Measurements from ENCODE around the gene SESN1. TPM values are rescaled to one million over a fixed set of nuclear protein-coding genes. Genes with fewer than 3 reads are reported as not detected.

The SESN1 gene
- total RNA-seq, 6 experiments from 2014 or later: 8.7 to 17.1 (median 11.9) TPM

DNA sequence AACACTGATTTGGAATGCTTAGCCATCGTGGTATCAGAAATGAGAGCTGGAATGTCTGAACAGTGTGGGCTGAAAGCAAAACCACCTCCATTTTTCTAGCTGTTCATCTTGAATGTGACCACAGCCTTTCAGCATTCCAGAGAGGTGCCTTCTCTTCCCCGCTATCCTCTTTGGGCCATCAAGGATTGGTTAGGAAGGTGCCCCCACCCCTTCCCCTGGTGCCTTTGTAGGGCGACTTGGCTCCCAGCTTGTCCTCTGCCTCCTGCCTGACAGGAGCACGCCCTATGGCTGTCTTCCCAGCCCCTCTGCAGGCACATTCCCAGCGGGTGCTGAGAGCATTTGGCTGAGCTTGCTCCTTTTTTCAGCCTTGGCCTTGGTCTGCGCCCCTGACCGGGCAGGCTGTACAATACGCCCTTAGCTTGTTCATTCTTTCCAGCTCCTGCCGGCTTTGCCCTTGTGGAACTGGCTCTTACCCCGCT is 148.9 kb downstream of the SESN1 start:
- Histone ChIP-seq H3K4me1 (peaks cover 0 to 8% (median 0%) of the 10 kb centered on the region in 4 donors), H3K4me3 (no peak overlapping the region), H3K27ac (peak overlapping the region; percentile 18 to 42 (median 29)), H3K27me3 (no peaks in the 10 kb centered on the region), H3K36me3 (no peaks in the 10 kb centered on the region), H3K9me3 (no peaks in the 10 kb centered on the region)
- intact Hi-C loops (cut with DNase I): no loop called here
- TF ChIP-seq, protein P1, sequence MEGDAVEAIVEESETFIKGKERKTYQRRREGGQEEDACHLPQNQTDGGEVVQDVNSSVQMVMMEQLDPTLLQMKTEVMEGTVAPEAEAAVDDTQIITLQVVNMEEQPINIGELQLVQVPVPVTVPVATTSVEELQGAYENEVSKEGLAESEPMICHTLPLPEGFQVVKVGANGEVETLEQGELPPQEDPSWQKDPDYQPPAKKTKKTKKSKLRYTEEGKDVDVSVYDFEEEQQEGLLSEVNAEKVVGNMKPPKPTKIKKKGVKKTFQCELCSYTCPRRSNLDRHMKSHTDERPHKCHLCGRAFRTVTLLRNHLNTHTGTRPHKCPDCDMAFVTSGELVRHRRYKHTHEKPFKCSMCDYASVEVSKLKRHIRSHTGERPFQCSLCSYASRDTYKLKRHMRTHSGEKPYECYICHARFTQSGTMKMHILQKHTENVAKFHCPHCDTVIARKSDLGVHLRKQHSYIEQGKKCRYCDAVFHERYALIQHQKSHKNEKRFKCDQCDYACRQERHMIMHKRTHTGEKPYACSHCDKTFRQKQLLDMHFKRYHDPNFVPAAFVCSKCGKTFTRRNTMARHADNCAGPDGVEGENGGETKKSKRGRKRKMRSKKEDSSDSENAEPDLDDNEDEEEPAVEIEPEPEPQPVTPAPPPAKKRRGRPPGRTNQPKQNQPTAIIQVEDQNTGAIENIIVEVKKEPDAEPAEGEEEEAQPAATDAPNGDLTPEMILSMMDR (IDR thresholded peaks at IDR 0.05): no peak
- no peak for TF ChIP-seq POLR2A (IDR thresholded peaks at IDR 0.05)
- DNase-seq (peak; percentile 28 to 84 (median 66)), ATAC-seq (peak; percentile 18 to 63 (median 48))
- 73% methylated on average over 9 of the region's 10 CpGs for WGBS (ENCODE audit: insufficient coverage, low coverage, low lambda C conversion rate, missing lambda C conversion rate)

- peak; percentile 10 to 42 (median 21) for ATAC-seq
- 58% methylated on average over 12 of the region's 12 CpGs for WGBS (ENCODE audit: insufficient coverage, low coverage, low lambda C conversion rate, missing lambda C conversion rate)
These were observed 149.7 kb downstream of the SESN1 start for GRCh38 chr6:108944707-108945680.

DNA sequence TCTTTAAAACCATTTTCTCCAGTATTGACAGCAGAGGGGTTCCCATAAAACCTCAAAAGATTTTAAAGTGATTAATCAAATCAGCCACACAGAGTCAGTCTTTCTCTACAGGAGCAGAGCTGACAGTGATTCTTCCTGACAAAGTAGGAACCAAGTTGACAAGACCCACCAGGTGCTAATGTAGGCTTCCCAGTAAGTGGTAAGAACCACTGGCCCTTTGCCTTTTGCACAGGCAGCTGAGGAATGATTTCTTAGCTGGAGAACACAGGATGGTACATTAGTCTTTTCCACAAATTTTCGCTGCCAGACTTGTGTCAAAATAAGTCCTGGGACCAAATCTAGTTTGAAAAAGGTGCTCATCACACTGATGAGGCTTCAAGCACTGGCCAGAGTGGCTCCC is 150.6 kb downstream of the SESN1 start:
- no peak for DNase-seq
- Histone ChIP-seq H3K27me3 (no peaks in the 10 kb centered on the region), H3K4me1 (peaks cover 0 to 8% (median 0%) of the 10 kb centered on the region in 4 donors), H3K27ac (peak overlapping the region in 2 of 3 donors; percentile 24 to 29), H3K36me3 (no peaks in the 10 kb centered on the region), H3K9me3 (no peaks in the 10 kb centered on the region), H3K4me3 (no peak overlapping the region)
- WGBS (ENCODE audit: insufficient coverage, low coverage, low lambda C conversion rate, missing lambda C conversion rate): no CpG with 5 or more reads among the region's 1 CpG
- ATAC-seq: no peak
- no peak for TF ChIP-seq POLR2A (IDR thresholded peaks at IDR 0.05)
- TF ChIP-seq, protein P1 (IDR thresholded peaks at IDR 0.05): no peak
- intact Hi-C loops (cut with DNase I): no loop called here

More at GRCh38 chr6:108944707-108945680, 149.7 kb downstream of the SESN1 start:
- no peak for TF ChIP-seq POLR2A (IDR thresholded peaks at IDR 0.05)
- TF ChIP-seq, protein P1 (IDR thresholded peaks at IDR 0.05): no peak
- H3K9me3 ChIP-seq: no peaks in the 10 kb centered on the region
- no peaks in the 10 kb centered on the region for H3K27me3 ChIP-seq
- no peaks in the 10 kb centered on the region for H3K36me3 ChIP-seq
- peaks cover 0 to 8% (median 0%) of the 10 kb centered on the region in 4 donors for H3K4me1 ChIP-seq
- H3K27ac ChIP-seq: peak overlapping the region; percentile 18 to 42 (median 29)
- DNase-seq: no peak
- intact Hi-C loops (cut with DNase I): no loop called here
- no peak overlapping the region for H3K4me3 ChIP-seq

GRCh38 chr6:108942556-108943492 is 151.8 kb downstream of the SESN1 start:
- intact Hi-C loops (cut with DNase I): no loop called here
- Histone ChIP-seq H3K9me3 (no peaks in the 10 kb centered on the region), H3K4me1 (peaks cover 0 to 8% (median 0%) of the 10 kb centered on the region in 4 donors), H3K36me3 (no peaks in the 10 kb centered on the region), H3K4me3 (no peak overlapping the region), H3K27me3 (no peaks in the 10 kb centered on the region), H3K27ac (no peak overlapping the region)
- no peak for TF ChIP-seq POLR2A (IDR thresholded peaks at IDR 0.05)
- TF ChIP-seq, protein P1 (IDR thresholded peaks at IDR 0.05): no peak
- DNase-seq (no peak), ATAC-seq (peak in 3 of 4 donors; percentile 22 to 33 (median 31))
- WGBS (ENCODE audit: insufficient coverage, low coverage, low lambda C conversion rate, missing lambda C conversion rate): 39% methylated on average over 9 of the region's 9 CpGs

All from right lobe of liver (tissue), 6 donors.